HCT116 (cell line): Measurements from ENCODE around the gene MEIS2. TPM values are rescaled to one million over a fixed set of nuclear protein-coding genes. Genes with fewer than 3 reads are reported as not detected.

ENCODE experiments used
- ATAC-seq: fragments of 200-7000 bp; cut with Tn5 transposase; 2 replicates; pipeline ENCODE4 v1.9.1; 2020; ENCODE audit warnings: mild to moderate bottlenecking, moderate library complexity
- BruUV-seq: library from RNA; stranded (reverse); fragments of 400-500 nt; replicated peaks from 2 replicates; lab custom pipeline; 2021; lab: Mats Ljungman, UMichigan
- CTCF ChIA-PET: fragments of 300-600 bp; sonication (Branson Sonifier 250); formaldehyde crosslinking; loops from one replicate; lab custom pipeline; 2021; ENCODE audit warnings: antibody characterized with exemption; lab: Charles Lee
- POLR2A ChIA-PET: fragments of 300-600, 350-600 bp; sonication (Branson Sonifier 250); formaldehyde crosslinking; loops from one replicate; lab custom pipeline; 2021; ENCODE audit warnings: antibody characterized with exemption; lab: Charles Lee
- RAD21 ChIA-PET, 2 experiments: fragments of 300-600 bp; sonication (Branson Sonifier 250); formaldehyde crosslinking; loops; one replicate each; lab custom pipeline; 2023; ENCODE audit warnings: low total read pairs in 2 of 2; ENCODE audit not compliant: uncharacterized antibody in 2 of 2, unreplicated experiment in 2 of 2, low non-redundant PET in 1 of 2; lab: Charles Lee
- DNase-seq: peaks from one replicate; pipeline ENCODE4 v3.0.0-alpha.2; 2010; ENCODE audit warnings: low read depth, low spot score
- H2AFZ ChIP-seq: fragments of 200-600 bp; shearing (Covaris generic), sonication (generic); 2 replicates; pipeline ENCODE4 v1.6.1; 2017; ENCODE audit warnings: low read depth, mixed run types, mixed read lengths, antibody characterized with exemption, low read length; ENCODE audit not compliant: poor library complexity, severe bottlenecking
- H3K27ac ChIP-seq: 2 replicates; pipeline ENCODE4 v1.5.1; 2012; ENCODE audit warnings: low read depth, low read length
- H3K27me3 ChIP-seq: fragments of 200-600 bp; sonication (generic); 2 replicates; pipeline ENCODE4 v1.6.1; 2016; ENCODE audit warnings: mixed run types, low read length, mixed read lengths; ENCODE audit not compliant: insufficient read depth
- H3K36me3 ChIP-seq, 2 experiments: fragments of 200-500 bp in 1 of 2; fragments of 200-600 bp in 1 of 2; sonication (Bioruptor generic) in 1 of 2; sonication (generic) in 1 of 2; 2 replicates each; pipeline versions ENCODE4 v1.5.1 to v1.6.1; 2014 to 2016; ENCODE audit warnings: low read length in 2 of 2, inconsistent platforms in 1 of 2, mixed read lengths in 1 of 2, mixed run types in 1 of 2; ENCODE audit not compliant: insufficient read depth in 2 of 2, control insufficient read depth in 1 of 2
- H3K4me1 ChIP-seq, 2 experiments: fragments of 200-600 bp in 1 of 2; sonication (generic) in 1 of 2; 2 replicates each; pipeline versions ENCODE4 v1.5.1 to v1.6.1; 2012 to 2017; ENCODE audit warnings: low read length in 2 of 2, inconsistent platforms in 1 of 2, mild to moderate bottlenecking in 1 of 2, mixed read lengths in 1 of 2, mixed run types in 1 of 2, moderate library complexity in 1 of 2; ENCODE audit not compliant: insufficient read depth in 2 of 2, control insufficient read depth in 1 of 2
- H3K4me2 ChIP-seq: fragments of 200-600 bp; sonication (generic); 2 replicates; pipeline ENCODE4 v1.6.1; 2017; ENCODE audit warnings: mixed run types, low read length, mixed read lengths
- H3K4me3 ChIP-seq, 2 experiments: fragments of 200-600 bp in 1 of 2; sonication (generic) in 1 of 2; replicated peaks in 1 of 2; 2 replicates each; pipeline ENCODE4 v1.5.1; 2011 to 2016; ENCODE audit warnings: low read length in 2 of 2, control low read depth in 1 of 2, low read depth in 1 of 2, mild to moderate bottlenecking in 1 of 2, mixed read lengths in 1 of 2, mixed run types in 1 of 2
- H3K79me2 ChIP-seq: fragments of 200-600 bp; sonication (generic); 2 replicates; pipeline ENCODE4 v1.6.1; 2017; ENCODE audit warnings: mild to moderate bottlenecking, mixed run types, low read length, moderate library complexity, mixed read lengths; ENCODE audit not compliant: insufficient read depth
- H3K9ac ChIP-seq: fragments of 200-600 bp; sonication (generic); 2 replicates; pipeline ENCODE4 v1.6.1; 2016; ENCODE audit warnings: low read length, mixed read lengths
- H3K9me2 ChIP-seq: fragments of 200-600 bp; sonication (generic), shearing (Covaris generic); 2 replicates; pipeline ENCODE4 v1.6.1; 2017; ENCODE audit warnings: mixed run types, mild to moderate bottlenecking, moderate library complexity; ENCODE audit not compliant: insufficient read depth
- H3K9me3 ChIP-seq, 2 experiments: fragments of 200-500 bp in 1 of 2; fragments of 200-600 bp in 1 of 2; sonication (Bioruptor generic) in 1 of 2; sonication (generic) in 1 of 2; 2 replicates each; pipeline ENCODE4 v1.6.1; 2014 to 2017; ENCODE audit warnings: low read length in 2 of 2, mixed read lengths in 2 of 2, inconsistent platforms in 1 of 2, low read depth in 1 of 2, mild to moderate bottlenecking in 1 of 2, mixed run types in 1 of 2, moderate library complexity in 1 of 2; ENCODE audit not compliant: control insufficient read depth in 1 of 2, insufficient read depth in 1 of 2
- H4K20me1 ChIP-seq: fragments of 200-600 bp; sonication (generic), shearing (Covaris generic); 2 replicates; pipeline ENCODE4 v1.6.1; 2017; ENCODE audit warnings: mixed run types, mild to moderate bottlenecking, moderate library complexity; ENCODE audit not compliant: insufficient read depth
- EGR1 ChIP-seq: IDR thresholded peaks from 2 replicates; pipeline ENCODE4 v1.6.1; 2012; ENCODE audit warnings: low read depth
- ELF1 ChIP-seq: IDR thresholded peaks from 2 replicates; pipeline ENCODE4 v1.6.1; 2012; ENCODE audit warnings: low read depth, borderline replicate concordance
- EZH2 ChIP-seq: fragments of 200-600 bp; sonication (generic); IDR thresholded peaks from 2 replicates; pipeline ENCODE4 v1.6.1; 2017; ENCODE audit warnings: antibody characterized with exemption, mixed run types
- FOSL1 ChIP-seq: IDR thresholded peaks from 2 replicates; pipeline ENCODE4 v1.6.1; 2012; ENCODE audit warnings: low read depth
- POLR2A ChIP-seq: IDR thresholded peaks from 2 replicates; pipeline ENCODE4 v1.7.0; 2011; ENCODE audit warnings: borderline replicate concordance; ENCODE audit not compliant: insufficient read depth, insufficient read length; ENCODE audit errors: extremely low read depth
- POLR2AphosphoS5 ChIP-seq: IDR thresholded peaks from 2 replicates; pipeline ENCODE4 v1.6.1; 2011; ENCODE audit warnings: mild to moderate bottlenecking, low read depth, low read length, moderate library complexity
- RAD21 ChIP-seq: IDR thresholded peaks from 2 replicates; pipeline ENCODE4 v1.6.1; 2012; ENCODE audit warnings: low read depth, mild to moderate bottlenecking
- ZNF274 ChIP-seq: fragments of 200-500 bp; sonication (Bioruptor generic); IDR thresholded peaks from 2 replicates; pipeline ENCODE4 v1.6.1; 2014; ENCODE audit warnings: mild to moderate bottlenecking, low read depth, low read length, inconsistent platforms
- intact Hi-C: fragments of 100-400 bp; cut with micrococcal nuclease; formaldehyde crosslinking; loops from 2 replicates; pipeline ENCODE4 v1.10.0; 2022
- total RNA-seq: library from RNA; stranded (reverse); gene quantifications from one replicate; pipeline ENCODE4 v1.2.1, GENCODE V29; 2021; ENCODE audit not compliant: unreplicated experiment
- TF ChIP-seq, protein P1 (sequence below): IDR thresholded peaks from 2 replicates; pipeline ENCODE4 v1.6.1; 2012; ENCODE audit warnings: low read depth
- TF ChIP-seq, protein P2 (sequence below): IDR thresholded peaks from 2 replicates; pipeline ENCODE4 v1.6.1; 2011; ENCODE audit warnings: mild to moderate bottlenecking, low read length, moderate library complexity; ENCODE audit not compliant: insufficient replicate concordance; ENCODE audit errors: extremely low read depth
- TF ChIP-seq, protein P3 (sequence below): IDR thresholded peaks from 2 replicates; pipeline ENCODE4 v1.6.1; 2012

Gene MEIS2
- total RNA-seq, 1 experiment from 2014 or later = 11.5 TPM

DNA sequence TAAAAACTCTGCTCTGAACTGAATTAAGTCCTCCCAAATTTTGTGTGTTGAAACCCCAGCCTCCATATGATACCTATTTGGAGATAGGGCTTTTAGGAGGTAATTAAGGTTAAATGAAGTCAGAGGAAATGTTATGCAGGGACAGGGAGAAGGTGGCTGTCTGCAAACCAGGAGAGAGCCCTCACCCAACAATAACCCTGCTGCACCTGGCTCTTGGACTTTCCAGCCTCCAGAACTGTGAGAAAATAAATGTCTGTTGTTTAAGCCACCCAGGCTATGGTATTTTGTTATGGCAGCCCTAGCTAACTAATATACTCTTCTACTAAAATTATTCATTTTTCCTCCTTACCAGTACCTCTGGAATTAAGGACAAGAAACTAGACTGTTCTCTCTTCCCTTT is 79.5 kb downstream of the MEIS2 start:
- ATAC-seq (no peak), DNase-seq (no peak)
- CTCF ChIA-PET = no interaction called here
- no TSS peak for BruUV-seq
- H3K4me3 ChIP-seq = no peak overlapping the region
- H3K9me3 ChIP-seq = no peaks in the 10 kb centered on the region
- H3K27me3 ChIP-seq = no peaks in the 10 kb centered on the region
- intact Hi-C loops = no loop called here
- no peak overlapping the region for H3K4me2 ChIP-seq
- no peaks in the 10 kb centered on the region for H3K79me2 ChIP-seq
- H4K20me1 ChIP-seq = no peaks in the 10 kb centered on the region
- TF ChIP-seq ELF1 (no peak), POLR2AphosphoS5 (no peak), POLR2A (no peak), RAD21 (no peak), EGR1 (no peak), EZH2 (no peak), FOSL1 (no peak), ZNF274 (no peak)
- TF ChIP-seq, protein P1, sequence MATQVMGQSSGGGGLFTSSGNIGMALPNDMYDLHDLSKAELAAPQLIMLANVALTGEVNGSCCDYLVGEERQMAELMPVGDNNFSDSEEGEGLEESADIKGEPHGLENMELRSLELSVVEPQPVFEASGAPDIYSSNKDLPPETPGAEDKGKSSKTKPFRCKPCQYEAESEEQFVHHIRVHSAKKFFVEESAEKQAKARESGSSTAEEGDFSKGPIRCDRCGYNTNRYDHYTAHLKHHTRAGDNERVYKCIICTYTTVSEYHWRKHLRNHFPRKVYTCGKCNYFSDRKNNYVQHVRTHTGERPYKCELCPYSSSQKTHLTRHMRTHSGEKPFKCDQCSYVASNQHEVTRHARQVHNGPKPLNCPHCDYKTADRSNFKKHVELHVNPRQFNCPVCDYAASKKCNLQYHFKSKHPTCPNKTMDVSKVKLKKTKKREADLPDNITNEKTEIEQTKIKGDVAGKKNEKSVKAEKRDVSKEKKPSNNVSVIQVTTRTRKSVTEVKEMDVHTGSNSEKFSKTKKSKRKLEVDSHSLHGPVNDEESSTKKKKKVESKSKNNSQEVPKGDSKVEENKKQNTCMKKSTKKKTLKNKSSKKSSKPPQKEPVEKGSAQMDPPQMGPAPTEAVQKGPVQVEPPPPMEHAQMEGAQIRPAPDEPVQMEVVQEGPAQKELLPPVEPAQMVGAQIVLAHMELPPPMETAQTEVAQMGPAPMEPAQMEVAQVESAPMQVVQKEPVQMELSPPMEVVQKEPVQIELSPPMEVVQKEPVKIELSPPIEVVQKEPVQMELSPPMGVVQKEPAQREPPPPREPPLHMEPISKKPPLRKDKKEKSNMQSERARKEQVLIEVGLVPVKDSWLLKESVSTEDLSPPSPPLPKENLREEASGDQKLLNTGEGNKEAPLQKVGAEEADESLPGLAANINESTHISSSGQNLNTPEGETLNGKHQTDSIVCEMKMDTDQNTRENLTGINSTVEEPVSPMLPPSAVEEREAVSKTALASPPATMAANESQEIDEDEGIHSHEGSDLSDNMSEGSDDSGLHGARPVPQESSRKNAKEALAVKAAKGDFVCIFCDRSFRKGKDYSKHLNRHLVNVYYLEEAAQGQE = no peak
- TF ChIP-seq, protein P2, sequence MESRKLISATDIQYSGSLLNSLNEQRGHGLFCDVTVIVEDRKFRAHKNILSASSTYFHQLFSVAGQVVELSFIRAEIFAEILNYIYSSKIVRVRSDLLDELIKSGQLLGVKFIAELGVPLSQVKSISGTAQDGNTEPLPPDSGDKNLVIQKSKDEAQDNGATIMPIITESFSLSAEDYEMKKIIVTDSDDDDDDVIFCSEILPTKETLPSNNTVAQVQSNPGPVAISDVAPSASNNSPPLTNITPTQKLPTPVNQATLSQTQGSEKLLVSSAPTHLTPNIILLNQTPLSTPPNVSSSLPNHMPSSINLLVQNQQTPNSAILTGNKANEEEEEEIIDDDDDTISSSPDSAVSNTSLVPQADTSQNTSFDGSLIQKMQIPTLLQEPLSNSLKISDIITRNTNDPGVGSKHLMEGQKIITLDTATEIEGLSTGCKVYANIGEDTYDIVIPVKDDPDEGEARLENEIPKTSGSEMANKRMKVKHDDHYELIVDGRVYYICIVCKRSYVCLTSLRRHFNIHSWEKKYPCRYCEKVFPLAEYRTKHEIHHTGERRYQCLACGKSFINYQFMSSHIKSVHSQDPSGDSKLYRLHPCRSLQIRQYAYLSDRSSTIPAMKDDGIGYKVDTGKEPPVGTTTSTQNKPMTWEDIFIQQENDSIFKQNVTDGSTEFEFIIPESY = no peak
- TF ChIP-seq, protein P3, sequence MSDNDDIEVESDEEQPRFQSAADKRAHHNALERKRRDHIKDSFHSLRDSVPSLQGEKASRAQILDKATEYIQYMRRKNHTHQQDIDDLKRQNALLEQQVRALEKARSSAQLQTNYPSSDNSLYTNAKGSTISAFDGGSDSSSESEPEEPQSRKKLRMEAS = no peak
- H3K9ac ChIP-seq = no peak overlapping the region
- POLR2A ChIA-PET = no interaction called here
- no peaks in the 10 kb centered on the region for H3K36me3 ChIP-seq
- H3K4me1 ChIP-seq = no peaks in the 10 kb centered on the region
- no peak overlapping the region for H3K27ac ChIP-seq
- RAD21 ChIA-PET = no interaction called here
- no peaks in the 10 kb centered on the region for H3K9me2 ChIP-seq
- no peak overlapping the region for H2AFZ ChIP-seq
